NB4 (cell line): ENCODE results near the gene ALG10.

Experiments
- POLR2A ChIP-seq: IDR thresholded peaks from 2 replicates; pipeline ENCODE4 v1.6.1; 2011; ENCODE audit warnings: mild to moderate bottlenecking; ENCODE audit not compliant: insufficient read length; ENCODE audit errors: extremely low read depth
- TF ChIP-seq, protein P1 (sequence below): IDR thresholded peaks from one replicate; pipeline ENCODE4 v1.5.1; 2012; ENCODE audit warnings: low read depth, low read length

DNA sequence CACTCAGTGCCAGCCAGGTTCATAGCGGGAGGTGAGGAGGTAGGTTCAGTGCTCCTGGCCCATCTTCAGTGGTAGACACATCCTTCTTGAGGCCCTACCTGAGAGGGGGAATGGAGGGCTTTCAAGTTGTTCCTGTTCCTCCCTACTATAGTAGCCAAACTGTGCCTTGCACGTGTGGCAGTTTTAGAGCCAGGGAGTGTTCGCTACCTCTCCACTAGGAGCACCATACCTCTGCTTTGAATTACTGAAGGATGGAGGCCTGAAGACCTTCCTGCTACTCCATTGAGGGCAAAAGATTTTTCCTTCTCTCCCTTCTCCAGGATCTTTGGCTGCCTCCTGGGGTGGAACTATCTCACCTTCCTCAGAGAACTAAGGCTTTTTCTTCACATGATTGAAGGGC is 5.9 kb upstream of the ALG10 start:
- TF ChIP-seq POLR2A = no peak
- TF ChIP-seq, protein P1, sequence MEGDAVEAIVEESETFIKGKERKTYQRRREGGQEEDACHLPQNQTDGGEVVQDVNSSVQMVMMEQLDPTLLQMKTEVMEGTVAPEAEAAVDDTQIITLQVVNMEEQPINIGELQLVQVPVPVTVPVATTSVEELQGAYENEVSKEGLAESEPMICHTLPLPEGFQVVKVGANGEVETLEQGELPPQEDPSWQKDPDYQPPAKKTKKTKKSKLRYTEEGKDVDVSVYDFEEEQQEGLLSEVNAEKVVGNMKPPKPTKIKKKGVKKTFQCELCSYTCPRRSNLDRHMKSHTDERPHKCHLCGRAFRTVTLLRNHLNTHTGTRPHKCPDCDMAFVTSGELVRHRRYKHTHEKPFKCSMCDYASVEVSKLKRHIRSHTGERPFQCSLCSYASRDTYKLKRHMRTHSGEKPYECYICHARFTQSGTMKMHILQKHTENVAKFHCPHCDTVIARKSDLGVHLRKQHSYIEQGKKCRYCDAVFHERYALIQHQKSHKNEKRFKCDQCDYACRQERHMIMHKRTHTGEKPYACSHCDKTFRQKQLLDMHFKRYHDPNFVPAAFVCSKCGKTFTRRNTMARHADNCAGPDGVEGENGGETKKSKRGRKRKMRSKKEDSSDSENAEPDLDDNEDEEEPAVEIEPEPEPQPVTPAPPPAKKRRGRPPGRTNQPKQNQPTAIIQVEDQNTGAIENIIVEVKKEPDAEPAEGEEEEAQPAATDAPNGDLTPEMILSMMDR = no peak
